A673 (cell line): ENCODE measurements around the gene PSMD10. TPM values are rescaled to one million over a fixed set of nuclear protein-coding genes. Genes with fewer than 3 reads are reported as not detected.

Source experiments
- BruUV-seq: library from RNA; stranded (reverse); fragments of 400-500 nt; replicated peaks from 2 replicates; lab custom pipeline; 2021; lab: Mats Ljungman, UMichigan
- CTCF ChIA-PET: fragments of 300-600 bp; sonication (Branson Sonifier 250); formaldehyde crosslinking; loops from one replicate; lab custom pipeline; 2022; ENCODE audit warnings: antibody characterized with exemption; lab: Charles Lee
- POLR2A ChIA-PET: fragments of 300-600 bp; sonication (Branson Sonifier 250); formaldehyde crosslinking; loops from one replicate; lab custom pipeline; 2022; ENCODE audit warnings: antibody characterized with exemption; ENCODE audit not compliant: low non-redundant PET; lab: Charles Lee
- DNase-seq: peaks from one replicate; pipeline ENCODE4 v3.0.0-alpha.2; 2015; ENCODE audit warnings: low spot score
- H3K27ac ChIP-seq: fragments of 200-600 bp; sonication (generic); 2 replicates; pipeline ENCODE4 v1.5.1; 2016; ENCODE audit warnings: mixed run types, low read depth, mild to moderate bottlenecking, mixed read lengths, antibody characterized with exemption, low read length; ENCODE audit not compliant: poor library complexity, severe bottlenecking
- H3K27me3 ChIP-seq: fragments of 200-600 bp; sonication (generic); replicated peaks from 2 replicates; pipeline ENCODE4 v1.6.1; 2017; ENCODE audit warnings: mixed run types, low read depth, mild to moderate bottlenecking, mixed read lengths, antibody characterized with exemption, low read length; ENCODE audit not compliant: insufficient read depth, poor library complexity
- H3K36me3 ChIP-seq: fragments of 200-600 bp; sonication (generic); 2 replicates; pipeline ENCODE4 v1.6.1; 2016; ENCODE audit warnings: mixed run types, mild to moderate bottlenecking, mixed read lengths, antibody characterized with exemption, low read length; ENCODE audit not compliant: insufficient read depth, poor library complexity, severe bottlenecking
- H3K4me1 ChIP-seq: fragments of 200-600 bp; sonication (generic); 2 replicates; pipeline ENCODE4 v1.6.1; 2017; ENCODE audit warnings: mixed run types, mild to moderate bottlenecking, mixed read lengths, antibody characterized with exemption, low read length; ENCODE audit not compliant: insufficient read depth, poor library complexity, severe bottlenecking
- H3K4me3 ChIP-seq: fragments of 200-600 bp; sonication (generic); 2 replicates; pipeline ENCODE4 v1.5.1; 2016; ENCODE audit warnings: low read depth, mixed run types, mild to moderate bottlenecking, mixed read lengths, low read length; ENCODE audit not compliant: poor library complexity, severe bottlenecking
- H3K9me3 ChIP-seq: fragments of 200-600 bp; sonication (generic); 2 replicates; pipeline ENCODE4 v1.6.1; 2016; ENCODE audit warnings: mixed run types, low read depth, mild to moderate bottlenecking, mixed read lengths, antibody characterized with exemption, low read length; ENCODE audit not compliant: poor library complexity, severe bottlenecking
- EZH2 ChIP-seq: fragments of 200-600 bp; sonication (generic); IDR thresholded peaks from 2 replicates; pipeline ENCODE4 v1.6.1; 2017; ENCODE audit warnings: borderline replicate concordance, low read depth, mild to moderate bottlenecking, mixed read lengths, antibody characterized with exemption, low read length; ENCODE audit not compliant: poor library complexity, severe bottlenecking
- intact Hi-C: fragments of 100-400 bp; cut with micrococcal nuclease; formaldehyde crosslinking; loops from one replicate; pipeline ENCODE4 v1.10.0; 2022; ENCODE audit not compliant: unreplicated experiment
- total RNA-seq: library from RNA; stranded (reverse); gene quantifications from 2 replicates; pipeline ENCODE4 v1.2.3, GENCODE V29; 2021
- TF ChIP-seq, protein P1 (sequence below): fragments of 300-800, 200-600 bp; sonication (generic); conservative IDR thresholded peaks from 2 replicates; pipeline ENCODE4 v1.5.1; 2017; ENCODE audit warnings: low read depth, mild to moderate bottlenecking, antibody characterized with exemption, low read length, moderate library complexity, mixed read lengths

Gene PSMD10
- total RNA-seq, 1 experiment from 2014 or later: 49.6 TPM

- ChIA-PET CTCF (no interaction called here), POLR2A (no interaction called here)
- Histone ChIP-seq H3K27ac (no peak overlapping the region), H3K9me3 (no peaks in the 10 kb centered on the region), H3K4me3 (no peak overlapping the region), H3K36me3 (no peaks in the 10 kb centered on the region), H3K4me1 (no peaks in the 10 kb centered on the region), H3K27me3 (peaks cover 29% of the 10 kb centered on the region)
- intact Hi-C loops: no loop called here
- no TSS peak for BruUV-seq
- DNase-seq: no peak
- TF ChIP-seq EZH2: no peak
- TF ChIP-seq, protein P1, sequence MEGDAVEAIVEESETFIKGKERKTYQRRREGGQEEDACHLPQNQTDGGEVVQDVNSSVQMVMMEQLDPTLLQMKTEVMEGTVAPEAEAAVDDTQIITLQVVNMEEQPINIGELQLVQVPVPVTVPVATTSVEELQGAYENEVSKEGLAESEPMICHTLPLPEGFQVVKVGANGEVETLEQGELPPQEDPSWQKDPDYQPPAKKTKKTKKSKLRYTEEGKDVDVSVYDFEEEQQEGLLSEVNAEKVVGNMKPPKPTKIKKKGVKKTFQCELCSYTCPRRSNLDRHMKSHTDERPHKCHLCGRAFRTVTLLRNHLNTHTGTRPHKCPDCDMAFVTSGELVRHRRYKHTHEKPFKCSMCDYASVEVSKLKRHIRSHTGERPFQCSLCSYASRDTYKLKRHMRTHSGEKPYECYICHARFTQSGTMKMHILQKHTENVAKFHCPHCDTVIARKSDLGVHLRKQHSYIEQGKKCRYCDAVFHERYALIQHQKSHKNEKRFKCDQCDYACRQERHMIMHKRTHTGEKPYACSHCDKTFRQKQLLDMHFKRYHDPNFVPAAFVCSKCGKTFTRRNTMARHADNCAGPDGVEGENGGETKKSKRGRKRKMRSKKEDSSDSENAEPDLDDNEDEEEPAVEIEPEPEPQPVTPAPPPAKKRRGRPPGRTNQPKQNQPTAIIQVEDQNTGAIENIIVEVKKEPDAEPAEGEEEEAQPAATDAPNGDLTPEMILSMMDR: no peak
These were observed 35.8 kb downstream of the PSMD10 start for GRCh38 chrX:108055546-108055945.

DNA sequence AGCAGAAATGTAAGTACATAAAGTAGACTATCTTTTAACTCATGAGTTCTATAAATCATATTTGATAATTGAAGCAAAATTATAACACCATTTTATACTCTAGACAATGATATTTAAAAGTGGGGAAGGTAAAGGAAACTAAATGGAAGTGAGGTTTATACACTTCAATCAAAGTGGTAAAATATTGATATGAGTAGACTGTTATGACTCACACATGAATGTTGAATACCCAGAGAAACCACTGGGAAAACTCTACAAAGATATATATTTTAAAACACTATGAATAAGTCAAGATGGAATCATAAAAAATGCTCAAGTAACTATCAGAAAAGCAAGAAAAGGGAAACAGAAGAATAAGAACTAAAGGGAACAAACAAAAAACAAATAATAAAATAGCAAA, 38.1 kb downstream of the PSMD10 start:
- Histone ChIP-seq H3K36me3 (no peaks in the 10 kb centered on the region), H3K4me1 (no peaks in the 10 kb centered on the region), H3K4me3 (no peak overlapping the region), H3K9me3 (no peaks in the 10 kb centered on the region), H3K27me3 (peaks cover 29% of the 10 kb centered on the region), H3K27ac (no peak overlapping the region)
- no peak for DNase-seq
- TF ChIP-seq, protein P1: no peak
- TF ChIP-seq EZH2: no peak
- ChIA-PET POLR2A (no interaction called here), CTCF (no interaction called here)
- no TSS peak for BruUV-seq
- intact Hi-C loops: no loop called here

- intact Hi-C loops: no loop called here
- no peak for TF ChIP-seq EZH2
- TF ChIP-seq, protein P1: no peak
- Histone ChIP-seq H3K27me3 (peaks cover 6% of the 10 kb centered on the region), H3K36me3 (no peaks in the 10 kb centered on the region), H3K9me3 (no peaks in the 10 kb centered on the region), H3K4me1 (no peaks in the 10 kb centered on the region), H3K4me3 (no peak overlapping the region), H3K27ac (no peak overlapping the region)
- ChIA-PET CTCF (no interaction called here), POLR2A (no interaction called here)
- no TSS peak for BruUV-seq
- DNase-seq: no peak
These were observed 41.7 kb downstream of the PSMD10 start for GRCh38 chrX:108049649-108050048.
